Pancreas (tissue), 10 donors: Measurements from ENCODE around the gene ZNF805. TPM values are rescaled to one million over a fixed set of nuclear protein-coding genes. Genes with fewer than 3 reads are reported as not detected.
"Not testable (repeated sequence)": the region's sequence is repeated elsewhere in the genome, so short reads cannot be mapped to it uniquely, and the experiment has no call there.

Experiments used
- ATAC-seq, 4 donors: fragments of 200-7000 bp; cut with Tn5 transposase; one replicate each; pipeline versions ENCODE4 v1.8.0 to v1.9.1; 2020; ENCODE audit warnings: mild to moderate bottlenecking in 4 of 4, moderate library complexity in 4 of 4
- DNase-seq, 6 donors: peaks; one replicate each; pipeline ENCODE4 v3.0.0-alpha.2; 2020
- FAIRE-seq: peaks from 2 replicates; lab custom pipeline; 2012; peaks lifted over from hg19 to GRCh38; lab: Jason Lieb, UNC
- H3K27ac ChIP-seq, 4 donors: fragments of 200-600 bp; sonication (generic); 1 replicate in 3 of 4; 2 replicates in 1 of 4; pipeline versions ENCODE4 v1.5.0 to v1.8.0; 2020
- H3K27me3 ChIP-seq, 4 donors: fragments of 200-600 bp; one replicate each; pipeline ENCODE4 v1.8.0; 2021
- H3K36me3 ChIP-seq, 3 donors: fragments of 200-600 bp; sonication (generic) in 1 of 3; one replicate each; pipeline versions ENCODE4 v1.5.0 to v1.8.0; 2020 to 2021
- H3K4me1 ChIP-seq, 3 donors: fragments of 200-600 bp; one replicate each; pipeline ENCODE4 v1.8.0; 2021
- H3K4me3 ChIP-seq, 4 donors: fragments of 200-600 bp; sonication (generic) in 2 of 4; one replicate each; pipeline versions ENCODE4 v1.5.0 to v1.8.0; 2020 to 2021
- H3K9me3 ChIP-seq, 4 donors: fragments of 200-600 bp; one replicate each; pipeline ENCODE4 v1.8.0; 2021
- WGBS, 2 donors: extraction: QIAGEN DNeasy Blood & Tissue Kit; methylation state at CpG; one replicate each; pipeline ENCODE4 v1.1.7; 2013; 5-methylcytosine and 5-hydroxymethylcytosine counted together
- intact Hi-C, 3 donors: fragments of 100-400 bp; cut with DNase I; formaldehyde crosslinking; loops; one replicate each; pipeline versions ENCODE4 v1.11.1 to v1.14.2; 2022
- polyA plus RNA-seq, 2 donors: library from polyadenylated mRNA; stranded (reverse); fragments of 200-250 nt; gene quantifications; one replicate each; pipeline ENCODE4 v1.2.3, GENCODE V29; 2013
- total RNA-seq, 6 donors: library from RNA; stranded (reverse); fragmentation: NEBNext Ultra II Directional in 4 of 6; extraction: Animal tissue kit (Norgen Biotek cat#: 25700) in 4 of 6; gene quantifications; one replicate each; pipeline versions ENCODE4 v1.2.1 to v1.2.4, GENCODE V29; 2021 to 2023
- TF ChIP-seq, protein P1 (sequence below), 4 donors: fragments of 200-600 bp; sonication (generic) in 3 of 4; IDR thresholded peaks; one replicate each; pipeline versions ENCODE4 v1.5.0 to v1.8.0; 2021; ENCODE audit warnings: antibody characterized with exemption in 4 of 4
- donor health status: healthy with polysubstance abuse.
- donor health status: DM: no; HTN: no; CAD: no; lungs with moderate emphysema.
- donor health status: DM: no; HTN: no; CAD: no.
- donor health status: control.
- donor health status: control.
- donor health status: Bipolar disorder and iron deficiency.
- donor health status: DM: yes; HTN: yes; CAD: no.
- donor health status: DM: no; HTN: no; CAD: no.
- donor health status: DM: no; HTN: no; CAD: no.
- donor health status: DM: yes; HTN: yes; CAD: no.

ZNF805 gene
- total and polyA plus RNA-seq, 8 donors = 0.75 to 8.9 (median 4.6) TPM

DNA sequence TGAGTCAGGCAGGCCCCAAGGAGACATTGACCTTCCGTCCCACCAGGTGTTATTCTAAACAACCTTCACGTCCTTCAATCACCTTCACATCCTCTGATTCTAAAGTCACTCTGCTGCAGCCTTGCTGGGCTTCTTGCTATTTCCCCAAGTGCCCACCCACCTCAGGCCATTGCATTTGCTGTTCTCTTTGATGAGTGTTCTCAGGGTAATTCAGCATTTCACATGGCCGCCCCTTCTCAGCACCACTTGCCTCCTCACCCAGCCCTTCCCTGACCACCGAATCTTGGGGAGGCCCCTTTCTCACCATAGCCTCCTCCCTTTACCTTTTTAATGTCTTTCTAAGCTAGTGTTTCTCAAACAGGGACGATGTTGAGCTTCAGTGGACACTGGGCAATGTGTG, 4.6 kb downstream of the ZNF805 start:
- WGBS, 2 donors = 95 to 96% methylated on average over 5 of the region's 5 CpGs
- Histone ChIP-seq H3K27ac (no peak overlapping the region), H3K9me3 (no peaks in the 10 kb centered on the region), H3K4me3 (no peak overlapping the region), H3K36me3 (peaks cover 4 to 32% (median 6%) of the 10 kb centered on the region in 3 donors), H3K4me1 (peaks cover 11 to 15% (median 14%) of the 10 kb centered on the region in 3 donors), H3K27me3 (no peaks in the 10 kb centered on the region)
- no peak for DNase-seq
- no peak for FAIRE-seq
- intact Hi-C loops = no loop called here
- ATAC-seq = no peak
- TF ChIP-seq, protein P1, sequence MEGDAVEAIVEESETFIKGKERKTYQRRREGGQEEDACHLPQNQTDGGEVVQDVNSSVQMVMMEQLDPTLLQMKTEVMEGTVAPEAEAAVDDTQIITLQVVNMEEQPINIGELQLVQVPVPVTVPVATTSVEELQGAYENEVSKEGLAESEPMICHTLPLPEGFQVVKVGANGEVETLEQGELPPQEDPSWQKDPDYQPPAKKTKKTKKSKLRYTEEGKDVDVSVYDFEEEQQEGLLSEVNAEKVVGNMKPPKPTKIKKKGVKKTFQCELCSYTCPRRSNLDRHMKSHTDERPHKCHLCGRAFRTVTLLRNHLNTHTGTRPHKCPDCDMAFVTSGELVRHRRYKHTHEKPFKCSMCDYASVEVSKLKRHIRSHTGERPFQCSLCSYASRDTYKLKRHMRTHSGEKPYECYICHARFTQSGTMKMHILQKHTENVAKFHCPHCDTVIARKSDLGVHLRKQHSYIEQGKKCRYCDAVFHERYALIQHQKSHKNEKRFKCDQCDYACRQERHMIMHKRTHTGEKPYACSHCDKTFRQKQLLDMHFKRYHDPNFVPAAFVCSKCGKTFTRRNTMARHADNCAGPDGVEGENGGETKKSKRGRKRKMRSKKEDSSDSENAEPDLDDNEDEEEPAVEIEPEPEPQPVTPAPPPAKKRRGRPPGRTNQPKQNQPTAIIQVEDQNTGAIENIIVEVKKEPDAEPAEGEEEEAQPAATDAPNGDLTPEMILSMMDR (IDR thresholded peaks at IDR 0.05) = no peak

DNA sequence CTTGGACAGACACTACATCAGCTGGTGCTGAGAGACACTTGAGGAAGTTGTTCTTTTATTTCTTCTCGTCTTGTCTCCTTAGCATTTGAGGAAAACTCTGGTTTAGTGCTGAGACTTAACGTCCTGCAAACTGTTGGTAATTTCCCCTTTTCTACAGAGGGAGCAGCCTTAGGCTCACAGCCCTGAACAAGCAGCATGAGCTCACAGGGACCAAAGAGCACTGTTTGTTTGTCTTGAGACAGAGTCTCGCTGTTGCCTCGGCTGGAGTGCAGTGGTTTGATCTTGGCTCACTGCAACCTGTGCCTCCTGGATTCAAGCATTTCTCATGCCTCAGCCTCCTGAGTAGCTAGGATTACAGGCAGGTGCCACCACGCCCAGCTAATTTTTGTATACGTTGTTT, 5.5 kb downstream of the ZNF805 start:
- Histone ChIP-seq H3K9me3 (no peaks in the 10 kb centered on the region), H3K36me3 (peaks cover 4 to 39% (median 6%) of the 10 kb centered on the region in 3 donors), H3K27me3 (no peaks in the 10 kb centered on the region), H3K27ac (no peak overlapping the region), H3K4me1 (peaks cover 11 to 15% (median 14%) of the 10 kb centered on the region in 3 donors), H3K4me3 (no peak overlapping the region)
- ATAC-seq (no peak), FAIRE-seq (no peak), DNase-seq (no peak)
- 87 to 90% methylated on average over 6 of the region's 6 CpGs for WGBS, 2 donors
- intact Hi-C loops = no loop called here
- TF ChIP-seq, protein P1 (IDR thresholded peaks at IDR 0.05) = no peak

DNA sequence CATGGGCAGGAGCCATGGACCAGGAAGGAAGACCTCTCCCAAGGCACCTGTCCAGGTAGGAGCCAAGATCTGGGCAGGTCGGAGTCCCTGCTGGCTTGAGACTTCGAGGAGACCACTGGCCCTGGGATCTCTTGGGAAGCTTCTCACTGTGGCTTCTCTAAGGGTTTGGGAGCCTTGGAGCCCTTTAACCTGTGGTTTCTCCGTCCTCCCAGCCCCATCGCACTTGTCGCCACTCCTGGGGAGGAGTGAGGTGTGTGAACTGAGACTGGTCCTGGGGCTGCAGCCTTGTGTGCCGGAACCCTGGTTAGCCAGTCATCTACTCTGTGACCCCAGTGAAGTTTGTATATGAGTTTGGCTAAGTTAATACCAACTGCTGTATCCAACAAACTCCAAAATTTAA, 8.2 kb downstream of the ZNF805 start:
- H3K4me3 ChIP-seq = no peak overlapping the region
- DNase-seq (no peak), FAIRE-seq (no peak), ATAC-seq (no peak)
- TF ChIP-seq, protein P1 (IDR thresholded peaks at IDR 0.05) = no peak
- H3K36me3 ChIP-seq = peaks cover 17 to 50% (median 18%) of the 10 kb centered on the region in 3 donors
- H3K4me1 ChIP-seq = no peaks in the 10 kb centered on the region
- intact Hi-C loops = no loop called here
- WGBS, 2 donors = 83 to 100% methylated on average over 6 of the region's 6 CpGs
- no peaks in the 10 kb centered on the region for H3K9me3 ChIP-seq
- no peaks in the 10 kb centered on the region for H3K27me3 ChIP-seq
- no peak overlapping the region for H3K27ac ChIP-seq

DNA sequence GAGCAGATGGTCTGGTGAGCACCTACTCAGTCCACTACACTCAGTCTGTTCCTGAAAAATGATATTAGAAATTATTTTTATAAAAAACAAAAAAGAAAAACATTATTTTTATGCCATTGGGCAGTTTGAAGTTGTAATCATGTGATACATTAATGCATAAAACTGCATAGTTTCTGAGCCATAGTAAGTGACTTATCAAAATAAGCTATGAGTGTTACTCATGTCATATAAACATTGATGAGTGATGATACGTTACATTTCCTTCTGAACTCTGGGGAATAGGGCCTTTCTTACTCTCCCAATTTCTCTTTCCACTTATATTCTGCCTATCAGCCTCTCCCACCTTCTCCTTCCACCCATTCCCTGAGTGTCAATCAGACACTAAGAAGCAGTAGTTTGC, 8.9 kb downstream of the ZNF805 start:
- TF ChIP-seq, protein P1 (IDR thresholded peaks at IDR 0.05) = no peak
- Histone ChIP-seq H3K36me3 (peaks cover 18 to 54% (median 22%) of the 10 kb centered on the region in 3 donors), H3K9me3 (no peaks in the 10 kb centered on the region), H3K4me3 (no peak overlapping the region), H3K27ac (no peak overlapping the region), H3K27me3 (no peaks in the 10 kb centered on the region), H3K4me1 (no peaks in the 10 kb centered on the region)
- no peak for FAIRE-seq
- WGBS, 2 donors = 94 to 96% methylated on average over 1 of the region's 1 CpG
- intact Hi-C loops = no loop called here
- ATAC-seq = no peak
- DNase-seq = no peak

DNA sequence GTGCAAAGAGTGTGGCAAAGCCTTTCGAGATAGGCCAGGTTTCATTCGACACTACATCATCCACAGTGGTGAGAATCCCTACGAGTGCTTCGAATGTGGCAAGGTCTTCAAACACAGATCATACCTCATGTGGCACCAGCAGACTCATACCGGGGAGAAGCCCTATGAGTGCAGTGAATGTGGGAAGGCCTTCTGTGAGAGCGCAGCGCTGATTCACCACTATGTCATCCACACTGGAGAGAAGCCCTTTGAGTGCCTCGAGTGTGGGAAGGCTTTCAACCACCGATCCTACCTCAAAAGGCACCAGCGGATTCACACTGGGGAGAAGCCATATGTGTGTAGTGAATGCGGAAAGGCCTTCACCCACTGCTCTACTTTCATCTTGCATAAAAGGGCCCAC, 13.3 kb downstream of the ZNF805 start:
- H3K27me3 ChIP-seq, H3K9me3 ChIP-seq, H3K4me1 ChIP-seq, H3K27ac ChIP-seq, DNase-seq, H3K4me3 ChIP-seq, FAIRE-seq, intact Hi-C loops, ATAC-seq: not testable (repeated sequence)
- peaks cover 18 to 35% (median 21%) of the 10 kb centered on the region in 3 donors for H3K36me3 ChIP-seq
- WGBS, 2 donors = 97% methylated on average over 11 of the region's 11 CpGs
